AG20443 (cell line): ENCODE data around the gene GPHN.
"Not testable (repeated sequence)": the region's sequence is repeated elsewhere in the genome, so short reads cannot be mapped to it uniquely, and the experiment has no call there.

Experiments
- DNase-seq: peaks from one replicate; pipeline ENCODE4 v3.0.0; 2012; ENCODE audit warnings: low spot score, mixed read lengths

GPHN gene

DNA sequence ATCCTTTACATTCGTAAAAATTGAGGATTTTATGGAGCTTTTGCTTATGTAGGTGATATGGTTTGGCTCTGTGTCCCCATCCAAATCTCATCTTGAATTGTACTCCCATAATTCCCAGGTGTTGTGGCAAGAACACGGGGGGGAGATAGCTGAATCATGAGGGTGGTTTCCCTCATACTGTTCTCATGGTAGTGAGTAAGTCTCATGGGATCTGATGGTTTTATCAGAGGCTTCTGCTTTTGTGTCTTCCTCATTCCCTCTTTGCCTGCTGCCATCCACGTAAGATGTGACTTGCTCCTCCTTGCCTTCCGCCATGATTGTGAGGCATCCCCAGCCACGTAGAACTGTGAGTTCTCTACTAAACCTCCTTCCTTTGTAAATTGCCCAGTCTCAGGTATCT is 5.1 kb upstream of the GPHN start:
- not testable (repeated sequence) for DNase-seq

DNA sequence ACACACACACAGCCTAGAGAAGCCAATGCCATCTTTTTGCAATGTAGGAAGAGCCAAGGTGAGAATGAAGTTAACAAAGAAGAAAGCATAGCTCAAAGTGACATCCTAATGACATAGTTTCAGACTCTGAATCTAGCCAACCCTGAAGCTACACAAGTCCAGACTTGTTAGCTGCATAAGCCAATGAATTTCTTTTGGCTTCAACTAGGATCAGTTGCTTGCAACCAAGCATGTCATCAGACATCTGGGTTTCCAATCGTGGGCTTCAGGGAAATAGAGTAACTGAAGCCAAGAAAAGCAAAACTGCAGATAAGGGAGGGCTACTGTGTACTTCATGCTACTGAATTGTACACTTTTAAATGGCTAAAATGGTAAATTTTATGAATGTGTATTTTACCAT is 4.4 kb upstream of the GPHN start:
- no peak for DNase-seq

DNA sequence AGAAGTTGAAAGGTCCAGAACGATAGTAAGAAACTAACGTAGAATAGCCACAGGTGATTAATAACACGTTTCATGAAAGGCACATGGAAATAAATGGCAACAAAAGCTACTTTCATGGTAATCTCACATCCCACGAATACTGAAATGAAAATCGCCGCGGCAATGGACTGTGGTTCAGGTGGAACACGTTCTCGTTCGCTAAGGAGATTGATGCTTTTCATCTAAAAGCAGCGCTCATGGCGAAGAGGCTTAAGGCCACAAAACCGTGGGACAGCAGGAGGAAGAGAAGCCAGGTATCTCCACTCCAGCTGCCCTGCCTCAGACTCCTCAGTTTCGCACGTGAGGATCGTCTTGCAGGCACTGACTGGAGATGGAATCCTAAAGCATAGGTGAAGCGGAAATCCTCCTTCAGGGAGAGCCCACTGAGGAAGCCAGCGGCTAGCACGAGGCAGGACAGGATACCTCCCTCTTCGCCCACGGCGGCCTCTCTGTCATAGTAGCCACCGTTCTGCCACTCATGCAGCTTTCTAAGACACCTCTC is 696 bp upstream of the GPHN start:
- DNase-seq: no peak

DNA sequence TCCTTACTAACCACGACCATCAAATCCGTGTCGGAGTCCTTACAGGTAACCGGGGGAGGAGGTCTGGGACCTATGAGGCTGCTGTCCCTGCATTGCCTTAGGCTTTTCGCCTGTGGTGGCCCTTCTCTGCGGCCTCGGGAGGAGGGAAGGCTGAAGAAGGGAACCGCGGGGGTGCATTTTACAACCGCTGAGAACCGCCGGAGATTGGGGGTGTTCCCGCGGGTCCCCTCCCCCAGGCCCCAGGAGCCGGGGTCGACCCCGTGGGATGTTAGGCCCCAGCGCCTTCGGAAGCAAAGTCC is 549 bp downstream of the GPHN start:
- DNase-seq: no peak

DNA sequence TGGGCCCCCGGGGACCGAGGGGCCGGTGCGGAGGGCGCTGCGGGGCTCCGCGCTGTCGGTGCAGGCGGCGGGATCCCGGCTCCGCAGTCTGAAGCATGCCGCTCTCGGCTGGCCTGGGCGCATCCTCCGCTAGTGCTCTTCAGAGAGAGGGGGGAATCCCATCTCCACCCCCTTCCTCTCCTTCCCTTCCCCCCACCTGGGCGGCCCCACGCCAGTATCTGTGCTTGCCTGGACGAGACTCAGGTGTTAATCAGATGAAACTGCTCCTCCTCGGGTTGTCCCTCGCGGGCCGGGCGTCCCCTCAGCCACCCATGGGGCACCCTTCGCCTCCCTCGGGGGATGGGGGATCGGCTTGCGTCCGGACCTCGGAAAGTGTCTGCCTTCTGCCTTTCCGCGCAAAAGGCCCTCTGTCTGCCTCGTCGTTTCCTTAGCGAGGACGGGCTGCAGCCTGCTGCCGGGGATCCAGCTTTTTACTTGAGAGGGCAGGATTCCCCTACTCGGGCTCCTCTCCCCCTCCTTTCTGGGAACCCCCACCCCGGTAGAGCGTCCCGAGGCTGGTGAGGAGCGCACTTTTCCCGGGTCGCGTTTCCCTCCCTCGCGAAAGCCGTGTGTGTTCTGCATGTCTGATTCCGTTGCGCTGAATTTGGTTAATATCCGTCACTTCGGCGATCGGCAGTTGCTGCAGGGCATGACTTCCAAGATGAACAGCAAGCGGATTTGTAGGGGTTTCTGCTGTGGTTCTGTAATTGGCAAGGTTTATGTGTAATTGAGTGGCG is 1.1 kb downstream of the GPHN start:
- DNase-seq: peak; percentile 25

DNA sequence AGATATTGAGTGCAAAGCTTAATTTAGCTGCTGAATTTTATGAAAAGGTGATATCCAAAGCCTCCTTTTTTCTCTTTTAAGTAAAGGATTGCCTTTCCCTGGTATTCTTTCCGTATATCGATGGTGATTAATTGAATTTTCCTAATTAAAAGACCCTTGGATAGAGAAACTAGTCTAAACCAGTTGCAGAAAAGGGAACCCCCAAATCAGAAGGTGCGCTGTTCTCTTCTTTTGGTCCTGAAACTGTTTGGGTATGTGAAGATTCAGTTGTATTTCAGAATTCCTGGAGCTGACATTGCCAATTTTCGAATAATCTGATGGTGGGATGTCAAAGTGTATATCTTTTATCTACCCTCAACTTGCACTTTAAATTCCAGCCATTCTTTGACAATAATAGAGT is 1.9 kb downstream of the GPHN start:
- no peak for DNase-seq

DNA sequence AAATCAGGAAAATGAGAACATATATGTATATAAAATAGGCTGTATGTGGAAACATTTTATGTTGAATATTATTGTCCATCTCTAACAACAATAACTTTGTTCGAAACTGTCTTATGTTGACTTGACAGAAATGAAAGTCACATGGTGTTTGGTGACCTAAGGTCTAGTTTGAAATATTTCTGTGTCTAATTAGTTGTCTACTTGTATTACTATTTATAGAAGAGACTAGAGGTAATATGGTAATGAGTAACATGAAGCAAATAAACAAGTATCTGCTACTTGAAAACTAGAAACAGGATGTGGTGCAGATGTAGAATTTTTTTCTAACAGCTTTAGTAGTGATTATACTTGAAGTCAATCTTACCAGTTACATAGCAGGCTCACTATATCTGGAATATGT is 3.9 kb downstream of the GPHN start:
- no peak for DNase-seq

DNA sequence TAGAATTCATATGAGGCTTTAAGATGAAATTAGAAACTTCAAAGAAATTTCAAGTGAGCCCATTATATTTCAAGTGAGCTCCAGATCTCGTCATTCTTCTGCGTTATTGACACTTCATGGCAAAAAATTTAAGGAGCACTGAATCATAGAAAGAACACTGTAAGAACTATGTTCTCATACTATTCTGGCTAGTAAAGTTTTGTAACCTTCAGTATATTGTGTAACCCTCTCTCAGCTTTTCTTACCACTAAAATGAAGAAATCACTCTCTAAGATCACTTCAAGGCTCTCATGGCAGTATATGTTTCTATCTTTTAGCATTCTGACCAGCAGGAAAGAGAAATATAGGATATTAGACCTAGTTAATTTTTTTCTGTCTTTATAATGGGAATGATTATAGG is 6.3 kb downstream of the GPHN start:
- DNase-seq: no peak

DNA sequence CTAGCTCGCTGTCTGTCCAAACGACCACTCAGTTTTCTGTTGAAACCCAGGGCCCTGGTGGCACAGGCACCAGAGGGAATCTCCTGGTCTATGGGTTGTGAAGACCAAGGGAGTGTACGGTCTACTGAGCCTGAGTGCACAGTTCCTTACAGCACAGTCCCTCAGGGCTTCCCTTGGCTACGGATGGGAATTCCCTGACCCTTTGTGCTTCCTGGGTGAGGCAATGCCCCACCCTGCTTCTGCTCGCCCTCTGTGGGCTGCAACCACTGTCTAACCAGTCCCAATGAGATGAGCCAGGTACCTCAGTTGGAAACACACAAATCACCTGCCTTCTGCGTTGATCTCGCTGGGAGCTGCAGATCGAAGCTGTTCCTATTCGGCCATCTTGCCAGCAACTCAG is 22.6 kb downstream of the GPHN start:
- no peak for DNase-seq

DNA sequence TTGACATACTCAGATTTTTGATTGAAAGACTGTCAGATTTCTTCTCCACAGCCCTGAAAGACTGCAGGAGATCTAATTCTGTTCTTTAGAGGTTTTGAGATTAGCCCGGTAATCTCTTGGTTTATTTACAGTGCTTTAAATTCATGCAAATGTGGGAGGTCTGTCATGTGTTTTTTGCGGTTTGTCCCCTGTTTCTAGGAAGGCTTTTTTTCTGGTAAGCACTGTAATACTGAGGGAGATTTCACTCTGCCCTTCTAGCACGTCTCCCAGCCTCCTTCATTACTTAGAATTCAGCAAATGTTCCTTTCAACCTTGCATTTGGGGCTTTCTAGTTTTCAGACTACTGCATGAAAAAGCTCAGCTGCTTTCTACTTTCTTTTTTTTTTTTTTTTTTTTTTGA is 31.1 kb downstream of the GPHN start:
- DNase-seq: no peak

DNA sequence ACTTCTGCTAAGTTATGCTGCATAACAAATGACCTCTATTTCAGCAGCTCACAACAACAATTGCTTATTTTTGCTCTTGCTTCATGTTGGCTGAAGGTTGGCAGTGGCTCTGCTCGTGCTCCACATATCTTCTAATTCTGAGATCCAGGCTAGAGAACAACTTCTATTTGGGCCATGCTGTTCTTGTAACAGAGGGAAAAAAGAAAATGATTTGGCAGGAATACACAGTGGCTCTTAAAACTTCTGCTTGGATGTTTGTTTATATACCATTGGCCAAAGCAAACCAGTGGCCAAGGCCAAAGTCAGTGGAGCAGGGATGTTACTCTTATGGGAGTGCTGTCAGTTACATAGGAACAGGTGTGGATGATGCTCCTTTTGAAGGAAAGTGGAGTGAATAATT is 32.1 kb downstream of the GPHN start:
- no peak for DNase-seq

DNA sequence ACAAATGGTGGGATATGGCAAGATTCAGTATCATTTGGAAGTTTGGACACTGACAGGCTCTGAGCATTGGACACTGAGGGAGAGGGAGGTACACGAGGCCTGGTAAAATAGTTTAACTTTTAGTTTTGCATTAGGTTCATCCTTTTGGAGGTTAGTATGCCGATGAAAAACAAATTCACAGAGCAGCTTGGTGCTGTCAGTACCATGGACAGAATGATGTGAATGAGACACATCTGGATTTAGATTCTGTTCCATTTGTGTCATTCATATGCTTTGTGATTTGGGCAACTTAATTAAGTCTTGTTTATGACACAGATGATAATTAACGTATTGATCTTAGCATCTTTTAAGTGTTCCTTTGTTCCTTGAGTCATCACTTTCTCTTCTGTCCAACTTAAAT is 33.7 kb downstream of the GPHN start:
- DNase-seq: no peak

DNA sequence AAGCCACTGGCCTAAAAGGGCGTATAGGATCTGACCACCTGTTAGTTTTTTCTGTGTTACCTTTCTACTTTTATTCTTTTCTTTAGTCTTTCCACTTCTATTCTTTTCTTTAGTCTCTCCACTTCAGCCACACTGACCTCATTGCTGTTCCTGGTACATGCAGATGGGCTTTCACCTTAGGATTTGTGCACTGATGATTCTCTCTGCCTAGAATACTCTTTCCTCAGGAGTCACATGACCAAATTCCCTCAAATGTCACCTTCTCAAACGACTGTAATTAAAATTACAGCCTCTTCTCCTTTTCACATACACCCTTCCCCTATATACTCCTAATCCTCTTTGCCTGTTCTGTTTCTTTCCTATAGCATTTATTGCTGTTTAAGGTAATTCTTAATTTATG is 36.0 kb downstream of the GPHN start:
- DNase-seq: no peak

DNA sequence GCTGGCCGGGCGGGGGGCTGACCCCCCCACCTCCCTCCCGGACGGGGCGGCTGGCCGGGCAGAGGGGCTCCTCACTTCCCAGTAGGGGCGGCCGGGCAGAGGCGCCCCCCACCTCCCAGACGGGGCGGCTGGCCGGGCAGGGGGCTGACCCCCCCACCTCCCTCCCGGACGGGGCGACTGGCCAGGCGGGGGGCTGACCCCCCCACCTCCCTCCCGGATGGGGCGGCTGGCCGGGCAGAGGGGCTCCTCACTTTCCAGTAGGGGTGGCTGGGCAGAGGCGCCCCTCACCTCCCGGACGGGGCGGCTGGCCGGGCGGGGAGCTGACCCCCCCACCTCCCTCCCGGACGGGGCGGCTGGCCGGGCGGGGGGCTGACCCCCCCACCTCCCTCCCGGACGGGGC is 37.2 kb downstream of the GPHN start:
- not testable (repeated sequence) for DNase-seq

DNA sequence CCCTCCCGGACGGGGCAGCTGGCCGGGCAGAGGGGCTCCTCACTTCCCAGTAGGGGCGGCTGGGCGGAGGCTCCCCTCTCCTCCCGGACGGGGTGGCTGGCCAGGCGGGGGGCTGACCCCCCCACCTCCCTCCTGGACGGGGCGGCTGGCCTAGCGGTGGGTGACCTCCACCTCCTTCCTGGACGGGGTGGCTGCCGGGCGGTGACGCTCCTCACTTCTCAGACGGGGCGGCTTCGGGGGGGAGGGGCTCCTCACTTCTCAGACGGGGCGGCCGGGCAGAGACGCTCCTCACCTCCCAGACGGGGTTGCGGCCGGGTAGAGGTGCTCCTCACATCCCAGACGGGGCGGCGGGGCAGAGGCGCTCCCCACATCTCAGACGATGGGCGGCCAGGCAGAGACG is 37.8 kb downstream of the GPHN start:
- DNase-seq: not testable (repeated sequence)

DNA sequence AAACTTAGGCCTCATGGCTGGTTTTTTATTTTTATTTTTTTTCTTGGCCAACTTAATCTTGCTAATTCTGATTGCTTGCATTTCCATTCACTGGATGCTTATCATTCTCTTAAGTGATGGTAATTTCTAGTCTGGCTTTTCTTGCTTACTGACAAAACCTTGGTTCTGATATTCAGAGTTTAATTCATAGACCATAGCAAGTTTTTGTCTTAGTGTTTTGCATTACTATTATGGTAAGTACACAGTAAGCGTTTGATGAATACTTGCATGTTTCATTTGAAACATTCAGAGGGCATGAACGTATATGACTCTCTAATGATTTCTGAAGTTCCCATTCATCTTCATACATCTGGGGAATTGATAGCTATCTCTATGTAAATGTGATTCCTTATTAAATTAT is 55.8 kb downstream of the GPHN start:
- DNase-seq: no peak

DNA sequence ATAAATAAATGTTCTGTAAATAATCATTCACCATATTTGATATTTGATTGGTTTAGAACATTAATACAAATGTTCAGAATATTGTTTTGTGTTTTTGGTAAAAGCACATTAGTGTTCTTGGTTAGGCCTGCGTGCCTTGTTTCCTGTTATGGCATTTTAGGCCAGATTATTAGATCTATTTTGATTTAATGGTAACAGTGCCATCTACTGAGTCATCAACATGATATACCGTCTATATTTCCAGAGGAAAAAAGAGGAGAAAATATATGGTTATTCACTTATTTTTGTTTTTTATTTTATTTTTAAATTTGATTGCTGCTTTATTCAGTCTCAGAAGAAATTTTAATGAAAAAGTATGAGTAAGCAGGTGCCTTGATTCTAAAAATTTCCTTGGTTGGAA is 60.3 kb downstream of the GPHN start:
- no peak for DNase-seq

DNA sequence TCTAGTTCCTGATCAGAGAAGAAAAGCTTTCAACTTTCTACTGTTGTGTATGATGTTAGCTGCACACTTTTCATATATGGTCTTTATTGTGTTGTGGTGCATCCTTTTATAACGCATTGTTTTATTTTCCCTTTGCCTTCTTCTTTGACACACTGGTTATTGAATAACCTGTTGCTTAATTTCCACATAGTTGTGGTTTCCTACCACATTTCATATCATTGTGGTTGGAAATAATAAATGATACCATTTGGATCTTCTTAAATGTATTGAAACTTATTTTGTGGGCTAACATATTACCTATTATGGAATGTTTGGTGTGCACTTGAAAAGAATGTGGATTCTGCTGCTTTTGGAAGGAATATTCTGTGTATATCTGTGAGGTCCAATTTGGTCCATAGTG is 64.9 kb downstream of the GPHN start:
- DNase-seq: no peak

DNA sequence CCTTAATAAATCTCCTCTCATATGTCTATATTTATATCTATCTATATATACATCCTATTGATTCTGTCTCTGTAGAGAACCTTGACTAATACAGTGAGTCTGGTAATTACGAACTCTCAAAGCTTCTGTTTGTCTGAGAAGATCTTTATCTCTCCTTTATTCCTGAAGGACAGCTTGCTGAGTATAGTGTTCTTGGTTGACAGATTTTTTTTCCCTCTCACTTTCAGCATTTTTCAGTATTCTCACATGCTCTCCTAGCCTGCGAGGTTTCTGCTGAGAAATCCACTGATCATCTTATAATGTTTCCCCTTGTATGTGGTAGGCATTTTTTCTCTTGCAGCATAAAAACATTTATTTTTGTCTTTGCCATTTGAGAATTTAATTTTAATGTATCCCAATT is 67.1 kb downstream of the GPHN start:
- DNase-seq: no peak

DNA sequence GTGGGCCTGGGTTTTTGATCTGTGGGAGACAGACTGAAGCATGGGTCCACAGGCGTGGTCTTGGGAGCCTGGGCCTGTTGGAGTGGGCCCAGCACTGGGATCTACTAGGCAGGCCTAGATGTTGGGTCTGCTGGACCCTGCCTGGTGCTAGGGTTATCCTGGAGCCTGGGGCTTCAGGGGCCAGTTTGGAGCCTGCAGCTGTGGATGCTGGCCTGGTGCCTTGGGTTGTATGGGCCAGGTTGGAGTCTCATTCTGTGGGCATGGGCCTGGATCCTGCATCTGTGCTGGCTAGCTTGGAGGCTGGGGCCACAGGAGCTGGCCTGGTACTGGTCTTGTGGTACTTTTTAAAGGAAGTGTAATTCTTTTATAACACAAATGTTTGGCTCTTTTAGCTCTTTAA is 68.0 kb downstream of the GPHN start:
- no peak for DNase-seq

DNA sequence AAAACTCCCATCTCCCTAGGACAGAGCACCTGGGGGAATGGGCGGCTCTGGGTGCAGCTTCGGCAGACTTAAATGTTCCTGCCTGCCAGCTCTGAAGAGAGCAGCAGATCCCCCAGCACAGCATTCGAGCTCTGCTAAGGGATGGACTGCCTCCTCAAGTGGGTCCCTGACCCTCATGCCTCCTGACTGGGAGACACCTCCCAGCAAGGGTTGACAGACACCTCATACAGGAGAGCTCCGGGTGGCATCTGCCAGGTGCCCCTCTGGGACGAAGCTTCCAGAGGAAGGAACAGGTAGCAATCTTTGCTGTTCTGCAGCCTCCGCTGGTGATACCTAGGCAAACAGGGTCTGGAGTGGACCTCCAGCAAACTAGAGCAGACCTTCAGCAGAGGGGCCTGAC is 79.8 kb downstream of the GPHN start:
- not testable (repeated sequence) for DNase-seq

DNA sequence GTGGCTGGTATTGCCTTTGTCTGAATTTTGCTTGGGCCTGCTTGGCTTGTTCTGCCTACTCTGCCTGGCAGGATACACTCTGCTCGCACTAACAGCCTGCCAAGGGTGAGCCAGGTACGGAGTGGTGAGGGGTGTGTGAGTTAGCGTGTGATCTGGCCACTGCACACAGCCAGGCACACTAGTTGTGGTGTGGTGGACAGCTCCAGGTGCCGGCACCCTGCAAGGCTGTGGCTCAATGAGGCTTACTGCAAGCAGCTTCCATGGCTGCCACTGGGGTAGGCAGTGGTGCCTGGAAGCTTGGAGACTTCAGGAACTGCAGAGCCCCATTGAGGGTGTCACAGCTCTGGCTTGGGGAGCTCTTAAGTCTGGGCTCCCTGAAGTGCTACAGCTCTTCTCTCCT is 87.4 kb downstream of the GPHN start:
- DNase-seq: no peak

DNA sequence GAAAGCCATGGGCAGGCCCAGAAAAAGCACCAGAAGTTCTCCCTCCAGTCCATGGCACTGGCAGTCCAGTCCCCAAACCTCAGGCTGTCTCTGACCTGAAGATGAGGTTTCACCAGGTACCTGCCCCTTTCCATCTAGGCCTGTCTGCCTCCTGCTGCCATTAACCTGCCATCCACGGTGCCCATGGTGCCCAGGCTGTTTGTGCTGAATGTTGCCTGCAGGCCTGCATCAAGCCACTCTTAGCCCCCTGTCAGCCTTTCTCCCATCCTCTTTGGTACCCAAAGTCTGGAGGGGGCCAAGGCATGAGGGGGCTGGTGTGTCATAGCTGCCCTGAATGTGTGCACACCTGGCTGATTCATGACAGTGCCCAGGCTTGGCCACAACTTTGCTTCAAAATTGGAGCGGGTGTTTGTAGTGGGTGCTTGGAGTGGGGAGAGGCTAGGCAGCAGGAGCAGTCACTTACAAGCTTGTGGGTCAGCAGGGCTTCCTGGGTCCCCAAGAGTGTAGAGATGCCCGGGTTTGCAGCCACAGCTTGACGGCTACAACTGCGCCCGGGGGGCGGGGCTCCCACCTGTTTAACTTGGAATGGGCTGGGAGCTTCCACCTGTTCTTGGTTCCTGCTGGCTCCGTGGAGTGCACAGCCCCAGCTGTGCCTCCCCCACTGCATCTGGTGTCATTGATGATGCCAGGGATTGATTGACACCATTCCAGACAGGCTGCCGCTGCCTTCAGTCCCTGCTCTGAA is 88.5 kb downstream of the GPHN start:
- no peak for DNase-seq

DNA sequence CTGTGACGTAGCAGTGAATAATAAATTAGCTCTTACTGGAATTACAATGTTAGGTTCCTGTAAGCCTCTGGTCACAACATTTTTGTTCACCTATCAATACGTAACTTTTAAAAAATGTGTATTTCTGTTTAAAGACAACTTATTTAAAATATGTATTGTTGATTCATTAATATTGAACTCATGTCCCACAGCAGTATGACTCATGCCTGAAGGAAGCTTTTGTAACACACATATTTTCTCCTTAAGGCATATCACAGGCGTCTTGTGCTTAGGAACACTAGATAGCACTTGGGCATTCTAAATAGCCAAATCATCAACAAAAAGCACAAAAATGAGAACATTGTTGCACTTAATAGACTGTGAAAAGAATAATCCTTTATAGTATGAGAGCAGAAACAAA is 92.5 kb downstream of the GPHN start:
- no peak for DNase-seq
